Aorta (tissue), 5 donors: Measurements from ENCODE around the gene CLIC5. TPM values are rescaled to one million over a fixed set of nuclear protein-coding genes. Genes with fewer than 3 reads are reported as not detected.

Experiments used
- ATAC-seq: fragments of 200-7000 bp; cut with Tn5 transposase; one replicate; pipeline ENCODE4 v1.9.1; 2022; ENCODE audit warnings: moderate library complexity; ENCODE audit not compliant: low FRiP score
- DNase-seq, 2 donors: peaks; one replicate each; pipeline ENCODE4 v3.0.0-alpha.2; 2020
- H3K27ac ChIP-seq, 2 donors: one replicate each; pipeline ENCODE4 v1.5.1; 2013; ENCODE audit warnings: low read length in 2 of 2, mild to moderate bottlenecking in 2 of 2, moderate library complexity in 2 of 2, control low read depth in 1 of 2, inconsistent platforms in 1 of 2, low read depth in 1 of 2
- H3K27me3 ChIP-seq, 2 donors: one replicate each; pipeline ENCODE4 v1.6.1; 2013; ENCODE audit warnings: control low read depth in 1 of 2, low read length in 1 of 2, mild to moderate bottlenecking in 1 of 2, moderate library complexity in 1 of 2; ENCODE audit not compliant: insufficient read depth in 2 of 2, control insufficient read depth in 1 of 2
- H3K36me3 ChIP-seq, 2 donors: one replicate each; pipeline ENCODE4 v1.6.1; 2013; ENCODE audit warnings: control low read depth in 1 of 2, low read length in 1 of 2, mild to moderate bottlenecking in 1 of 2; ENCODE audit not compliant: insufficient read depth in 2 of 2, control insufficient read depth in 1 of 2
- H3K4me1 ChIP-seq, 2 donors: one replicate each; pipeline ENCODE4 v1.6.1; 2013; ENCODE audit warnings: low read length in 2 of 2, control low read depth in 1 of 2, mild to moderate bottlenecking in 1 of 2, moderate library complexity in 1 of 2; ENCODE audit not compliant: insufficient read depth in 2 of 2, control insufficient read depth in 1 of 2
- H3K4me3 ChIP-seq, 2 donors: one replicate each; pipeline ENCODE4 v1.5.1; 2013; ENCODE audit warnings: low read length in 2 of 2, control low read depth in 1 of 2, mild to moderate bottlenecking in 1 of 2
- H3K9me3 ChIP-seq: one replicate; pipeline ENCODE4 v1.6.1; 2013; ENCODE audit warnings: mild to moderate bottlenecking, low read length; ENCODE audit not compliant: control insufficient read depth
- WGBS, 2 donors: extraction: QIAGEN DNeasy Blood & Tissue Kit; methylation state at CpG; one replicate each; pipeline ENCODE4 v1.1.7; 2013; 5-methylcytosine and 5-hydroxymethylcytosine counted together
- intact Hi-C, 2 donors: fragments of 100-400 bp; cut with DNase I; formaldehyde crosslinking; loops; one replicate each; pipeline versions ENCODE4 v1.14.2 to v1.15.0; 2022
- polyA plus RNA-seq, 2 donors: library from polyadenylated mRNA; stranded (reverse); fragments of 200-250 nt; gene quantifications; one replicate each; pipeline ENCODE4 v1.2.3, GENCODE V29; 2013
- total RNA-seq, 2 donors: library from RNA; stranded (reverse); fragmentation: NEBNext Ultra II Directional; extraction: Animal tissue kit (Norgen Biotek cat#: 25700); gene quantifications; one replicate each; pipeline ENCODE4 v1.2.1, GENCODE V29; 2021
- donor health status: healthy with polysubstance abuse.
- donor health status: Bipolar disorder and iron deficiency.
- donor health status: DM: no; HTN: no; CAD: no.
- donor health status: DM: no; HTN: no; CAD: no.
- donor health status: DM: yes; HTN: yes; CAD: no.

CLIC5 gene
- total and polyA plus RNA-seq, 4 donors = 0.10 to 9.2 (median 4.7) TPM

GRCh38 chr6:46012834-46013233 lies 2.8 kb downstream of the CLIC5 start:
- no peaks in the 10 kb centered on the region for H3K4me1 ChIP-seq
- intact Hi-C loops = no loop called here
- 84 to 90% methylated on average over 1 of the region's 1 CpG for WGBS, 2 donors

GRCh38 chr6:46011188-46012085 lies 4.2 kb downstream of the CLIC5 start:
- intact Hi-C loops = no loop called here

More at GRCh38 chr6:46012834-46013233, 2.8 kb downstream of the CLIC5 start:
- H3K27me3 ChIP-seq = no peaks in the 10 kb centered on the region
- no peak overlapping the region for H3K27ac ChIP-seq
- DNase-seq (no peak), ATAC-seq (no peak)
- no peaks in the 10 kb centered on the region for H3K36me3 ChIP-seq
- no peak overlapping the region for H3K4me3 ChIP-seq
- H3K9me3 ChIP-seq = peaks cover 1% of the 10 kb centered on the region

GRCh38 chr6:46010771-46011170 lies 4.9 kb downstream of the CLIC5 start:
- no peak overlapping the region for H3K4me3 ChIP-seq
- no peak overlapping the region for H3K27ac ChIP-seq
- H3K9me3 ChIP-seq = no peaks in the 10 kb centered on the region
- ATAC-seq (no peak), DNase-seq (no peak)
- no peaks in the 10 kb centered on the region for H3K36me3 ChIP-seq
- H3K27me3 ChIP-seq = no peaks in the 10 kb centered on the region
- intact Hi-C loops = no loop called here
- no peaks in the 10 kb centered on the region for H3K4me1 ChIP-seq
- WGBS, 2 donors = 86 to 87% methylated on average over 5 of the region's 5 CpGs

More at GRCh38 chr6:46011188-46012085, 4.2 kb downstream of the CLIC5 start:
- H3K4me1 ChIP-seq = no peaks in the 10 kb centered on the region
- H3K27me3 ChIP-seq = no peaks in the 10 kb centered on the region
- H3K9me3 ChIP-seq = no peaks in the 10 kb centered on the region
- H3K4me3 ChIP-seq = no peak overlapping the region
- 71 to 73% methylated on average over 8 of the region's 8 CpGs for WGBS, 2 donors
- no peaks in the 10 kb centered on the region for H3K36me3 ChIP-seq
- no peak overlapping the region for H3K27ac ChIP-seq
- ATAC-seq (no peak), DNase-seq (no peak)

DNA sequence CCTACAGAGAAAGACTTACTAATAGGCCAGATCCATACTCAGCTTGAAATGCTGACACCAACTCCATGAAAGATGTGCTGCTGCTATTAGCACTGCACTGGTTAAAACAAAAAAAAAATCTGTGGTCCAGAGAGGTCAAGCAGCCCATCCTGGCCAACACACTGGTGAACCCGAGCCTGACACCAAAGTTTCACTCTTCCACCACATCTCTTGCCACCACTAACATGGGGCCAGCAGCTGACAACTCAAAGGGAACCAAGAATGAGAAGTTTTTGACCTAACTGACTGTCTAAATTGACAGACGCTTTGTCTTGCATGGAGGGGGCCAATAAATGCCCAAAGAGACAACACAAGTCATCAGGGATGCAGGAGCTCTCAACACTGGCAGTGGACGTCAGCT lies 5.4 kb downstream of the CLIC5 start:
- no peak for DNase-seq
- Histone ChIP-seq H3K4me1 (no peaks in the 10 kb centered on the region), H3K27me3 (no peaks in the 10 kb centered on the region), H3K27ac (no peak overlapping the region), H3K9me3 (no peaks in the 10 kb centered on the region), H3K4me3 (no peak overlapping the region), H3K36me3 (no peaks in the 10 kb centered on the region)
- WGBS, 2 donors = 71 to 75% methylated on average over 3 of the region's 3 CpGs
- intact Hi-C loops = no loop called here
- ATAC-seq = no peak

- Histone ChIP-seq H3K27me3 (peaks cover 0 to 4% of the 10 kb centered on the region in 2 donors), H3K9me3 (no peaks in the 10 kb centered on the region), H3K36me3 (no peaks in the 10 kb centered on the region), H3K27ac (no peak overlapping the region), H3K4me1 (no peaks in the 10 kb centered on the region), H3K4me3 (no peak overlapping the region)
- ATAC-seq = no peak
- intact Hi-C loops = no loop called here
- DNase-seq = no peak
- 84 to 85% methylated on average over 1 of the region's 1 CpG for WGBS, 2 donors
Measured at GRCh38 chr6:46002264-46002663, 13.4 kb downstream of the CLIC5 start.

GRCh38 chr6:46000905-46001304 lies 14.8 kb downstream of the CLIC5 start:
- ATAC-seq = no peak
- H3K27ac ChIP-seq = no peak overlapping the region
- 41 to 63% methylated on average over 1 of the region's 1 CpG for WGBS, 2 donors
- no peak overlapping the region for H3K4me3 ChIP-seq
- H3K4me1 ChIP-seq = no peaks in the 10 kb centered on the region
- peaks cover 0 to 4% of the 10 kb centered on the region in 2 donors for H3K27me3 ChIP-seq
- no peak for DNase-seq
- no peaks in the 10 kb centered on the region for H3K36me3 ChIP-seq
- intact Hi-C loops = no loop called here
- H3K9me3 ChIP-seq = no peaks in the 10 kb centered on the region

- H3K27ac ChIP-seq = no peak overlapping the region
- intact Hi-C loops = no loop called here
- H3K4me3 ChIP-seq = no peak overlapping the region
- H3K27me3 ChIP-seq = peaks cover 0 to 4% of the 10 kb centered on the region in 2 donors
- no peaks in the 10 kb centered on the region for H3K36me3 ChIP-seq
- WGBS, 2 donors = 83 to 84% methylated on average over 2 of the region's 2 CpGs
- ATAC-seq (no peak), DNase-seq (no peak)
- H3K4me1 ChIP-seq = no peaks in the 10 kb centered on the region
- no peaks in the 10 kb centered on the region for H3K9me3 ChIP-seq
Measured at GRCh38 chr6:45998524-45998923, 17.1 kb downstream of the CLIC5 start.

DNA sequence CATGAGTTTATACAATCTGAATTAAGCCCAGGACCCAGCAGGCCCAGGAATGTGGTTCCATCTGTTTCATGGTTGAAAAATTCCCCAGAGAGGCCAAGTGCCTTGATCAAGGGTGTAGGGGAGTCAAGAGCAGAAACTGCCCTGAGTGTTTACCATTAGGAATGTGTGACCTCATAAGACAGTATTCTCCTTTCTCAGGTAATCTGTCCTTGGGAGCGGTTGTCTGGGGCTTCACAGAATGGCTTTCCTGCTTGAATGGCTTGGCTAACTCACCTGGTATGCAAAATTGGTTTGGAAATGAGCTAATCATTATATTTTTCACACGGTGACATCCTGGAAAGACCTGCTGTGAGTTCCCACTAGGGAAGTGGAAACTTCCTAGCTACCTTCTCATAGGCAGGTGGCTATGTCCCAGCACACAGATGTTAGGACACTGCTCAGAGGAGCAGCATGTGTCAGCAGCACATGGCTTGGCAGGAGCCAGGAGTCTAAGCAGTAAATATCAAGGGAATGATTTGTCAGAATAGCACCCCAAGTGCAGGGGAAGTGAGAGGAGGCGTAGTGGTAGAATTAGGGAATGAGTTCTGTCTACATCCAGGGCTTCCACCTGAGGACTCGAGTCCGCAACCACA lies 17.7 kb downstream of the CLIC5 start:
- WGBS, 2 donors = 77 to 82% methylated on average over 5 of the region's 5 CpGs
- Histone ChIP-seq H3K4me1 (no peaks in the 10 kb centered on the region), H3K4me3 (no peak overlapping the region), H3K36me3 (no peaks in the 10 kb centered on the region), H3K9me3 (no peaks in the 10 kb centered on the region), H3K27ac (no peak overlapping the region), H3K27me3 (peaks cover 0 to 4% of the 10 kb centered on the region in 2 donors)
- DNase-seq (no peak), ATAC-seq (no peak)
- intact Hi-C loops = no loop called here

GRCh38 chr6:45991189-45991588 lies 24.5 kb downstream of the CLIC5 start:
- 50 to 51% methylated on average over 1 of the region's 1 CpG for WGBS, 2 donors
- Histone ChIP-seq H3K27me3 (no peaks in the 10 kb centered on the region), H3K9me3 (no peaks in the 10 kb centered on the region), H3K4me1 (no peaks in the 10 kb centered on the region), H3K27ac (no peak overlapping the region), H3K4me3 (no peak overlapping the region), H3K36me3 (no peaks in the 10 kb centered on the region)
- ATAC-seq = peak; percentile 37
- no peak for DNase-seq
- intact Hi-C loops = no loop called here
